Astrocyte (in vitro differentiated cells and primary cell): ENCODE results near the gene TSSK3. TPM values are rescaled to one million over a fixed set of nuclear protein-coding genes. Genes with fewer than 3 reads are reported as not detected.

ENCODE experiments used
- DNase-seq: peaks from one replicate; pipeline ENCODE4 v3.0.0-alpha.2; 2010; ENCODE audit warnings: low read depth
- FAIRE-seq: peaks from 2 replicates; lab custom pipeline; 2011; peaks lifted over from hg19 to GRCh38; lab: Jason Lieb, UNC
- H2AFZ ChIP-seq: 2 replicates; pipeline ENCODE4 v1.6.0; 2012; ENCODE audit warnings: low read depth, low read length, inconsistent platforms
- H3K27ac ChIP-seq: 2 replicates; pipeline ENCODE4 v1.5.1; 2011; ENCODE audit warnings: low read depth, low read length, inconsistent platforms
- H3K27me3 ChIP-seq: 2 replicates; pipeline ENCODE4 v1.6.0; 2011; ENCODE audit warnings: low read length, inconsistent platforms; ENCODE audit not compliant: insufficient read depth
- H3K36me3 ChIP-seq: 2 replicates; pipeline ENCODE4 v1.5.1; 2011; ENCODE audit warnings: low read length, inconsistent platforms; ENCODE audit not compliant: insufficient read depth
- H3K4me1 ChIP-seq: 2 replicates; pipeline ENCODE4 v1.5.1; 2011; ENCODE audit warnings: low read length, inconsistent platforms; ENCODE audit not compliant: insufficient read depth
- H3K4me2 ChIP-seq: 2 replicates; pipeline ENCODE4 v1.6.0; 2012; ENCODE audit warnings: low read length, inconsistent platforms
- H3K4me3 ChIP-seq: 2 replicates; pipeline ENCODE4 v1.5.1; 2011; ENCODE audit warnings: low read depth, mild to moderate bottlenecking, low read length, inconsistent platforms; ENCODE audit not compliant: insufficient read depth
- H3K79me2 ChIP-seq: 2 replicates; pipeline ENCODE4 v1.6.0; 2012; ENCODE audit warnings: mild to moderate bottlenecking, low read length, inconsistent platforms; ENCODE audit not compliant: insufficient read depth
- H3K9ac ChIP-seq: 2 replicates; pipeline ENCODE4 v1.6.0; 2012; ENCODE audit warnings: mild to moderate bottlenecking, low read length, inconsistent platforms
- H3K9me3 ChIP-seq: 2 replicates; pipeline ENCODE4 v1.5.1; 2012; ENCODE audit warnings: low read depth, mild to moderate bottlenecking, low read length, inconsistent platforms; ENCODE audit not compliant: insufficient read depth
- H4K20me1 ChIP-seq: 2 replicates; pipeline ENCODE4 v1.6.0; 2012; ENCODE audit warnings: low read length, inconsistent platforms; ENCODE audit not compliant: insufficient read depth
- H3K27ac Mint-ChIP-seq: one replicate; pipeline ENCODE4 v1.8.0; 2021; ENCODE audit warnings: mild to moderate bottlenecking, mixed read lengths; ENCODE audit not compliant: unreplicated experiment
- H3K27me3 Mint-ChIP-seq: one replicate; pipeline ENCODE4 v1.8.0; 2021; ENCODE audit warnings: low read depth, mixed read lengths; ENCODE audit not compliant: unreplicated experiment
- H3K36me3 Mint-ChIP-seq: one replicate; pipeline ENCODE4 v1.8.0; 2021; ENCODE audit warnings: low read depth, mixed read lengths; ENCODE audit not compliant: unreplicated experiment
- H3K4me1 Mint-ChIP-seq: one replicate; pipeline ENCODE4 v1.8.0; 2021; ENCODE audit warnings: low read depth, mixed read lengths; ENCODE audit not compliant: unreplicated experiment
- H3K4me3 Mint-ChIP-seq: one replicate; pipeline ENCODE4 v1.8.0; 2021; ENCODE audit warnings: mild to moderate bottlenecking, moderate library complexity, mixed read lengths; ENCODE audit not compliant: unreplicated experiment
- H3K9me3 Mint-ChIP-seq: one replicate; pipeline ENCODE4 v1.8.0; 2021; ENCODE audit warnings: mild to moderate bottlenecking, mixed read lengths; ENCODE audit not compliant: unreplicated experiment
- CTCF ChIP-seq: IDR thresholded peaks from 2 replicates; pipeline ENCODE4 v1.5.1; 2011; ENCODE audit warnings: low read depth, mild to moderate bottlenecking, inconsistent platforms, low read length, moderate library complexity; ENCODE audit not compliant: insufficient read depth
- EZH2 ChIP-seq: IDR thresholded peaks from 2 replicates; pipeline ENCODE4 v1.6.1; 2012; ENCODE audit warnings: mild to moderate bottlenecking, low read length, inconsistent platforms; ENCODE audit not compliant: insufficient read depth
- total RNA-seq: library from RNA; stranded (reverse); gene quantifications from 2 replicates; pipeline ENCODE4 v1.2.1, GENCODE V29; 2021

Gene TSSK3
- total RNA-seq, 1 donor from 2014 or later, result 0.32 TPM

GRCh38 chr1:32334274-32334861 lies 28.0 kb upstream of the TSSK3 start:
- Histone ChIP-seq H3K36me3 (peaks cover 28% of the 10 kb centered on the region), H3K27ac (no peak overlapping the region), H3K27me3 (no peaks in the 10 kb centered on the region), H3K4me2 (peak overlapping the region; percentile 87), H3K9me3 (no peaks in the 10 kb centered on the region), H4K20me1 (peaks cover 63% of the 10 kb centered on the region), H2AFZ (no peak overlapping the region), H3K79me2 (peaks cover 36% of the 10 kb centered on the region), H3K4me1 (peaks cover 40% of the 10 kb centered on the region), H3K9ac (peak overlapping the region; percentile 90), H3K4me3 (peak overlapping the region; percentile 90)
- Mint-ChIP-seq H3K36me3 (peaks cover 28% of the 10 kb centered on the region), H3K27ac (peak overlapping the region; percentile 35), H3K27me3 (no peaks in the 10 kb centered on the region), H3K4me3 (peak overlapping the region; percentile 95), H3K4me1 (peaks cover 35% of the 10 kb centered on the region), H3K9me3 (peaks cover 1% of the 10 kb centered on the region)
- TF ChIP-seq EZH2, result no peak
- no peak for TF ChIP-seq CTCF
- no peak for DNase-seq
- no peak for FAIRE-seq

- Histone ChIP-seq H3K9ac (peak overlapping the region; percentile 90), H3K4me2 (peak overlapping the region; percentile 87), H3K27ac (peak overlapping the region; percentile 69), H4K20me1 (peaks cover 60% of the 10 kb centered on the region), H3K4me3 (peak overlapping the region; percentile 90), H3K27me3 (no peaks in the 10 kb centered on the region), H3K36me3 (peaks cover 22% of the 10 kb centered on the region), H3K4me1 (peaks cover 47% of the 10 kb centered on the region), H3K79me2 (peaks cover 36% of the 10 kb centered on the region), H3K9me3 (no peaks in the 10 kb centered on the region), H2AFZ (no peak overlapping the region)
- peak overlapping the region; percentile 73 for H3K27ac Mint-ChIP-seq
- DNase-seq (no peak), FAIRE-seq (no peak)
- H3K4me3 Mint-ChIP-seq, result peak overlapping the region; percentile 95
- peaks cover 27% of the 10 kb centered on the region for H3K36me3 Mint-ChIP-seq
- no peaks in the 10 kb centered on the region for H3K27me3 Mint-ChIP-seq
- TF ChIP-seq CTCF (peak; percentile 39), EZH2 (no peak)
- peaks cover 40% of the 10 kb centered on the region for H3K4me1 Mint-ChIP-seq
- no peaks in the 10 kb centered on the region for H3K9me3 Mint-ChIP-seq
Measured at GRCh38 chr1:32334864-32335534, 27.3 kb upstream of the TSSK3 start.

- H3K4me1 ChIP-seq, result peaks cover 50% of the 10 kb centered on the region
- Mint-ChIP-seq H3K36me3 (peaks cover 25% of the 10 kb centered on the region), H3K9me3 (no peaks in the 10 kb centered on the region), H3K27ac (no peak overlapping the region), H3K4me3 (no peak overlapping the region), H3K27me3 (no peaks in the 10 kb centered on the region), H3K4me1 (peaks cover 41% of the 10 kb centered on the region)
- peaks cover 22% of the 10 kb centered on the region for H3K36me3 ChIP-seq
- no peaks in the 10 kb centered on the region for H3K27me3 ChIP-seq
- H2AFZ ChIP-seq, result no peak overlapping the region
- TF ChIP-seq CTCF (no peak), EZH2 (no peak)
- no peaks in the 10 kb centered on the region for H3K9me3 ChIP-seq
- H3K79me2 ChIP-seq, result peaks cover 36% of the 10 kb centered on the region
- peak overlapping the region; percentile 90 for H3K9ac ChIP-seq
- no peak for DNase-seq
- peaks cover 56% of the 10 kb centered on the region for H4K20me1 ChIP-seq
- H3K4me3 ChIP-seq, result peak overlapping the region; percentile 90
- H3K27ac ChIP-seq, result peak overlapping the region; percentile 69
- FAIRE-seq, result no peak
- H3K4me2 ChIP-seq, result peak overlapping the region; percentile 87
Measured at GRCh38 chr1:32335535-32335789, 26.9 kb upstream of the TSSK3 start.
